OCI-LY1 (cell line): ENCODE results near the gene SLC25A17.

Experiments
- EZH2 ChIP-seq: fragments of 200-600 bp; sonication (generic), shearing (Covaris generic); IDR thresholded peaks from 2 replicates; pipeline ENCODE4 v1.8.0; 2017; ENCODE audit warnings: borderline replicate concordance, mixed run types, mild to moderate bottlenecking, antibody characterized with exemption, low read length, moderate library complexity, mixed read lengths
- TF ChIP-seq, protein P1 (sequence below): fragments of 200-600 bp; sonication (generic), shearing (Covaris generic); IDR thresholded peaks from 2 replicates; pipeline ENCODE4 v1.5.1; 2017; ENCODE audit warnings: mild to moderate bottlenecking, antibody characterized with exemption, low read length, moderate library complexity, mixed read lengths

DNA sequence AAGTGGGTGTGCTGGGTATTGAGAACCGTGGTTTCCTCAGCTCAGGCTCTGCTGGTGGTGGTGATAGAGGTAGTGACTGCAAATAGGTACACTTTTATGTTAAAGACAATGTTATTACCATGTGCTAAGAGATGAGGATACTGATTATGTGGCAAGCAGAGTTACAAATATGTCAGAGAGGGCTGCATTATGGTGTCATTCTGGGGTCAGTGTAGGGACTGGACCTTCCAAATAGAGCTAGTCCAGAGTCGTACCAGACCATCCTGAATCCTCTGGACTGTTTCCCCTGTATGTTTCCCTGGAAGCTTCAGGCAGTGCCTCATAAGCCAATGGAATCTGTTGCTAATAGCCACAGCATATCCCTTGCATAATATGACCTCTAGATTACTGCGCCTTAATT, 42.9 kb upstream of the SLC25A17 start, which contains the start of gene DNAJB7:
- TF ChIP-seq, protein P1, sequence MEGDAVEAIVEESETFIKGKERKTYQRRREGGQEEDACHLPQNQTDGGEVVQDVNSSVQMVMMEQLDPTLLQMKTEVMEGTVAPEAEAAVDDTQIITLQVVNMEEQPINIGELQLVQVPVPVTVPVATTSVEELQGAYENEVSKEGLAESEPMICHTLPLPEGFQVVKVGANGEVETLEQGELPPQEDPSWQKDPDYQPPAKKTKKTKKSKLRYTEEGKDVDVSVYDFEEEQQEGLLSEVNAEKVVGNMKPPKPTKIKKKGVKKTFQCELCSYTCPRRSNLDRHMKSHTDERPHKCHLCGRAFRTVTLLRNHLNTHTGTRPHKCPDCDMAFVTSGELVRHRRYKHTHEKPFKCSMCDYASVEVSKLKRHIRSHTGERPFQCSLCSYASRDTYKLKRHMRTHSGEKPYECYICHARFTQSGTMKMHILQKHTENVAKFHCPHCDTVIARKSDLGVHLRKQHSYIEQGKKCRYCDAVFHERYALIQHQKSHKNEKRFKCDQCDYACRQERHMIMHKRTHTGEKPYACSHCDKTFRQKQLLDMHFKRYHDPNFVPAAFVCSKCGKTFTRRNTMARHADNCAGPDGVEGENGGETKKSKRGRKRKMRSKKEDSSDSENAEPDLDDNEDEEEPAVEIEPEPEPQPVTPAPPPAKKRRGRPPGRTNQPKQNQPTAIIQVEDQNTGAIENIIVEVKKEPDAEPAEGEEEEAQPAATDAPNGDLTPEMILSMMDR: no peak
- TF ChIP-seq EZH2: no peak
